HG03108 (cell line): Measurements from ENCODE around the gene XCL1.
A peak's percentile ranks its signal among the peaks of the same experiment; 100 is the strongest.

Experiments used
- ATAC-seq: cut with Tn5 transposase; IDR thresholded peaks from one replicate; pipeline ENCODE4 v1.9.1; 2021; ENCODE audit warnings: moderate library complexity; ENCODE audit not compliant: unreplicated experiment

XCL1 gene

GRCh38 chr1:168603501-168604110 lies 27.2 kb downstream of the XCL1 start:
- ATAC-seq = peak; percentile 74

- ATAC-seq = no peak
Observed at GRCh38 chr1:168605443-168605842, 29.0 kb downstream of the XCL1 start.

- ATAC-seq = no peak
Observed at GRCh38 chr1:168606096-168606495, 29.7 kb downstream of the XCL1 start.

GRCh38 chr1:168607872-168608428 lies 31.5 kb downstream of the XCL1 start:
- no peak for ATAC-seq

- ATAC-seq = no peak
Observed at GRCh38 chr1:168608796-168609715, 32.7 kb downstream of the XCL1 start.

- ATAC-seq = no peak
Observed at GRCh38 chr1:168609741-168610510, 33.5 kb downstream of the XCL1 start.

- no peak for ATAC-seq
Observed at GRCh38 chr1:168613038-168613451, 36.6 kb downstream of the XCL1 start.

GRCh38 chr1:168613691-168614231 lies 37.4 kb downstream of the XCL1 start:
- ATAC-seq = no peak

- ATAC-seq = no peak
Observed at GRCh38 chr1:168614235-168614634, 37.8 kb downstream of the XCL1 start.

- no peak for ATAC-seq
Observed at GRCh38 chr1:168615965-168616364, 39.6 kb downstream of the XCL1 start.

GRCh38 chr1:168617974-168618750 lies 41.8 kb downstream of the XCL1 start:
- no peak for ATAC-seq

GRCh38 chr1:168618886-168619285 lies 42.5 kb downstream of the XCL1 start:
- no peak for ATAC-seq

- no peak for ATAC-seq
Observed at GRCh38 chr1:168621356-168621755, 45.0 kb downstream of the XCL1 start.

- ATAC-seq = no peak
Observed at GRCh38 chr1:168623003-168623828, 46.8 kb downstream of the XCL1 start.

- ATAC-seq = no peak
Observed at GRCh38 chr1:168623831-168624230, 47.4 kb downstream of the XCL1 start.

- no peak for ATAC-seq
Observed at GRCh38 chr1:168626326-168626725, 49.9 kb downstream of the XCL1 start.

GRCh38 chr1:168627370-168627769 lies 51.0 kb downstream of the XCL1 start:
- ATAC-seq = no peak

GRCh38 chr1:168628807-168629206 lies 52.4 kb downstream of the XCL1 start:
- ATAC-seq = no peak

GRCh38 chr1:168629466-168629865 lies 53.1 kb downstream of the XCL1 start:
- no peak for ATAC-seq
